C4-2B (cell line): ENCODE results near the gene GRIN2B.

Experiments
- H3K27ac ChIP-seq: fragments of 450-650 bp; 2 replicates; pipeline ENCODE4 v1.5.1; 2017
- ZFX ChIP-seq: fragments of 450-650 bp; IDR thresholded peaks from 2 replicates; pipeline ENCODE4 v1.6.1; 2017
- TF ChIP-seq, protein P1 (sequence below): fragments of 450-650 bp; conservative IDR thresholded peaks from 2 replicates; pipeline ENCODE4 v1.5.1; 2017; ENCODE audit warnings: mild to moderate bottlenecking

Gene GRIN2B

DNA sequence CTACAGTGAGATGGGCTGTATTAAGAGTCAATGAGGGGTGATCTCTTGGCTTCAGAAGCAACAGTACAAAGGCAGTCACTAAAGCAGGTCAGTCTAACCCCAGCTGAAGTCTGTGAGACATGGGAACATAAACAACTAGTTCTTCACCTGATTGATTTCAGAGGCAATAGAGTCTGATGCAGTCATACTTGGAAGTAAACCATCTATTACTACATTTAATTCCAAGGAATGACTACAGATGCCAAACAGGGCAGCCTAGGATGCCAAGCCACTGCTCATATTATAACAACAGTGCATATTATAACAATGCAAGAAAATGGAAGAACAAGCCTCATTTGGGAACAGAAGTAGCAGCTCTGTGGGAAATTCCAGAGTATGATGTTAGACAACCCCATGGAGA lies 35.8 kb downstream of the GRIN2B start:
- no peak for TF ChIP-seq ZFX
- TF ChIP-seq, protein P1, sequence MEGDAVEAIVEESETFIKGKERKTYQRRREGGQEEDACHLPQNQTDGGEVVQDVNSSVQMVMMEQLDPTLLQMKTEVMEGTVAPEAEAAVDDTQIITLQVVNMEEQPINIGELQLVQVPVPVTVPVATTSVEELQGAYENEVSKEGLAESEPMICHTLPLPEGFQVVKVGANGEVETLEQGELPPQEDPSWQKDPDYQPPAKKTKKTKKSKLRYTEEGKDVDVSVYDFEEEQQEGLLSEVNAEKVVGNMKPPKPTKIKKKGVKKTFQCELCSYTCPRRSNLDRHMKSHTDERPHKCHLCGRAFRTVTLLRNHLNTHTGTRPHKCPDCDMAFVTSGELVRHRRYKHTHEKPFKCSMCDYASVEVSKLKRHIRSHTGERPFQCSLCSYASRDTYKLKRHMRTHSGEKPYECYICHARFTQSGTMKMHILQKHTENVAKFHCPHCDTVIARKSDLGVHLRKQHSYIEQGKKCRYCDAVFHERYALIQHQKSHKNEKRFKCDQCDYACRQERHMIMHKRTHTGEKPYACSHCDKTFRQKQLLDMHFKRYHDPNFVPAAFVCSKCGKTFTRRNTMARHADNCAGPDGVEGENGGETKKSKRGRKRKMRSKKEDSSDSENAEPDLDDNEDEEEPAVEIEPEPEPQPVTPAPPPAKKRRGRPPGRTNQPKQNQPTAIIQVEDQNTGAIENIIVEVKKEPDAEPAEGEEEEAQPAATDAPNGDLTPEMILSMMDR = no peak
- no peak overlapping the region for H3K27ac ChIP-seq

DNA sequence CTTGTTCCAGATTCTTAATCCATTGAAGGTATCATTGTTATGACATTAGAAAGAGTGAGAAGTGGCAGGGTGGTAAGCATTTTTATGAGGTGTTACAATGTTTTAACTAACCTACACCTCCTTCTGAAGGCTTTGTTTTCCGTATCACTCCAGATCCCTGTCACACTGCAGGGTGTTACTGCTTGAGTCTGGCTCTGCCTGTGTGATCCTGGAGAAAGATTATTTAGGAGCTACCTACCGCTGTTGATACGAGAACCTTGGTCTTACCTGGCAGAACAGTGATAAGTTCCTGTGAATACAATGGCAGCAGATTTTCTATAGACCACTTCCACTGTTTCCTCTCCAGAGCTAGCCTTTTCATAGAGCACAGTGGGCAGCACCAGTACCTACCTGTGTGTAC lies 36.2 kb downstream of the GRIN2B start:
- TF ChIP-seq ZFX = no peak
- TF ChIP-seq, protein P1 = no peak
- H3K27ac ChIP-seq = no peak overlapping the region

DNA sequence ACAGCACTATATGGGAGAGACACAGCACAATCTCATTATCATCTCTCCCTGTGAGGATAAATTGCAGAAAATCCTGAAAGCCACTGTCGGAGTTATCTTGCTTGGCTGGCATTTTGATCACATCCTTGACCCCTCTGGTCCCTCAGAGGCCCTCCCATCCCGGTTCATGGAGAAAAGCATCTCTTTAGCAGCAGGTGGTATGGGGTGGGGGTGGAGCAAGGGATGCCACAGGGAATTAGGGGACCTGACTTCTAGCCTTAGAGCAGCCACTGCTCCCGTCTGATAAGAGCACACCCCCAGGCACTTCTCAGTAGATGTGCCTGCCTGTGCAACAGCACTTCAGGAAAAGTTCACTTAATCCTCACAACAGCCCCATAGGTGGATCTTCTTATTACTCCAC lies 38.6 kb downstream of the GRIN2B start:
- no peak for TF ChIP-seq ZFX
- TF ChIP-seq, protein P1 = no peak
- no peak overlapping the region for H3K27ac ChIP-seq

DNA sequence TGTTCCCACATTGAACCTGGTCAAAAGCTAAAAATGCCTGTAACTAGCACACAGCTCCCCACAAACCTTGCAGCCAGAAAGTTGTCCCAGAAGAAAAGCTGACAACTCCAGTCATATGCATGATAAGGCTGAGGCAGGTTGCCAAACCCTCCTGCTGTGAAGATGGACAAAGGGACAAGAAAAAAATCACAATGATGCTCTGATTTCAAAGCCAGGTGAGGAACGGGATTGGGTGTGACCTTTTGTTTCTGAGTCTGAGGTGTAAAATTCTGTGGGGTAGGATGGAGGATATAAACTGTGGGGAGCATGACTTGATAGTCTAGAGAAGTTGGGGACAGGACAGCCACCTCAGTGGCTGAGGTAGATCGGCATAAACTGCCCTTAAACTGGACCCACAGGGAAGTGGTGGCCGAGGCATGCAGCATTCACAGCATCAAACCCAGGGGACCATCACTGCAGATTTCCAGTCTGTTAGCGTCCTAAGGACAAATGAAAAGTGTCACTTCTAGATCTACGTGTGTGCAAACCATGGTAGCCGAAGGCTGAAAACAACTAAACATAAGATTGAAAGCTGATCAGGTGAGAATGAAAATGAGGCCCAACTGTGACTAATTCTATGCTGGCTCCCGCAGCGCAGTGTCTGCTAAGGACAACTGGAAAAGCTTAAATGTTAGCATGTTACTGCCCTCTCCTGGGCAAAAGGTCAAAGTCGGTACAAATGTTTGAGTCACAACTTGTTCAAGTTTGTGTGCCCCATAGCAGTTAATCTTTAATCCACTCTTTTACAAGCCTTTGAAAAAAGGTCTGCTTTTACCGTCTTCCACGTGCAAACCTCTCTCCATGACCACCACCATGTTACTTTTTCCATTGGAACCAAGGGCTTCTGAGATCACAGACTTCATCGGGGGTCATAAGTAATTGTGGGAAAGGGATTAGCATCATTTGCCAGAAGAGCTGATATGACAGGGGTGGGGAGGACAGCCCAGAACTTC lies 39.8 kb downstream of the GRIN2B start:
- TF ChIP-seq ZFX = no peak
- TF ChIP-seq, protein P1 = peak; percentile 71
- no peak overlapping the region for H3K27ac ChIP-seq

DNA sequence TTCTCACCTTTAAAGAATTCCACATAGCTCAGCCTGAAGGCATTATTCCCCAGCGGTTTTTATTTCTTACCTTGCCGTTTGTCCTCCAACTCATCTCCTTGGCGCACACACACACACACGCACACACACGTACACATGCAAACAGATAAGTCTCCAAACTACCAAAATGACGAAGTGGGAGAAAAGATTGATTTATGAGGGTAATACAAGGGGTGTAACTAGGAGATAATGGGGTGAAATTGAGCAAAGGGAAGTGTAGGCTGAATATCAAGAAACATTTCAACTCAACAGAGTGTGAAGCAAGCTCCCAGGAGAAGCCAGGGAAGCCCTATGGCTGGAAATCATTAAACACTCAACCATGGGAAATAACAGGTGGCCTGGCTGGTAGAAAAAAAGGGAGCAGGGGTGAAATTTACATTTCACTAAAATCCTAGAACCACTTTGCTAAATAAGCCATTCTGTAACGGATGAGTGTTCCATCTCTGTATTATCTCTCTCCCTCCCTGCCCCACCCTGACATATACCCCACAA lies 41.0 kb downstream of the GRIN2B start:
- no peak overlapping the region for H3K27ac ChIP-seq
- TF ChIP-seq, protein P1 = no peak
- no peak for TF ChIP-seq ZFX

DNA sequence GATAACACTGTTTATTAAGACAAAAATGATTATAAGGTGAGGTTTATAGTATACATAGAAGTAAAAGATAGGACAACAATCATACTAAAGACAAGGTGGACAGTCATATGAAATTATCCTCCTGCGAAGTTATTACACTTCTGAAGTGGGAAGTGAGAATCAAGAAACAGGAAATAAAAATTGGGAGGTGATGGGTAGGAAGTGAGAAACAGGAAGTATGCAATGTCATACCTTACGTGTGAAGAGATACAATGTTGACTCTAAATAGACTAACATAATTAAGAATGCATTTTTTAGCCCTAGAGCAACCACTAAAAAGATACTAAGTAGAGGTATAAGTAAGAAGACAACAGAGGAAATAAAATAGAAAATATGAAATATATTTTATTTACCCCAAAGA lies 43.7 kb downstream of the GRIN2B start:
- no peak overlapping the region for H3K27ac ChIP-seq
- TF ChIP-seq ZFX = no peak
- TF ChIP-seq, protein P1 = no peak

DNA sequence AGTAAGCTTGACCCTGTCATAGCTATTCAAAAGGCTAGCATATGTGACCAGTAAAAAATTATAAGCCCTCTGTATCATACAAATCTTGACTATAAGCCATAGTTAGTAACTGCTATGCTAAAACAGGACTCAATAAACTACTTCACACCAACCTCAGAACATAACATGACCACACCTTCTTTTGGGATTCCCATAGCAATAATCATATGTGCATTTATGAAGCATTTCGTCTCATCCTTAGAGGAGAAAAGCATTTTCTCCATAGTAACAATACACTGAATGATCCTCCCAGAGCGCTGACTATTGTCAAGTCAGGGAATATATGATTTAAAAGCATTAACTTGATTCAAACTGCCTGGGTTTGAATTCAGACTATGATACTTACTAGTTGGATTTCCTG lies 46.2 kb downstream of the GRIN2B start:
- TF ChIP-seq ZFX = no peak
- TF ChIP-seq, protein P1 = no peak

More for the DNA sequence above, 46.2 kb downstream of the GRIN2B start:
- H3K27ac ChIP-seq = no peak overlapping the region
